Endothelial cell (in vitro differentiated cells): ENCODE measurements around the gene MCEMP1. TPM values are rescaled to one million over a fixed set of nuclear protein-coding genes. Genes with fewer than 3 reads are reported as not detected.

Source experiments
- DNase-seq: peaks from one replicate; pipeline ENCODE4 v3.0.0; 2021; ENCODE audit warnings: low spot score
- H3K27ac Mint-ChIP-seq: one replicate; pipeline ENCODE4 v1.8.0; 2021; ENCODE audit warnings: mixed read lengths, inconsistent platforms; ENCODE audit not compliant: unreplicated experiment
- H3K27me3 Mint-ChIP-seq: one replicate; pipeline ENCODE4 v1.8.0; 2021; ENCODE audit warnings: mild to moderate bottlenecking, moderate library complexity, mixed read lengths, inconsistent platforms; ENCODE audit not compliant: unreplicated experiment
- H3K36me3 Mint-ChIP-seq: one replicate; pipeline ENCODE4 v1.8.0; 2021; ENCODE audit warnings: mild to moderate bottlenecking, low read depth, mixed read lengths, inconsistent platforms; ENCODE audit not compliant: unreplicated experiment
- H3K4me1 Mint-ChIP-seq: one replicate; pipeline ENCODE4 v1.8.0; 2021; ENCODE audit warnings: mild to moderate bottlenecking, mixed read lengths, inconsistent platforms; ENCODE audit not compliant: unreplicated experiment
- H3K4me3 Mint-ChIP-seq: one replicate; pipeline ENCODE4 v1.8.0; 2021; ENCODE audit warnings: mild to moderate bottlenecking, mixed read lengths, inconsistent platforms; ENCODE audit not compliant: unreplicated experiment
- H3K9me3 Mint-ChIP-seq: one replicate; pipeline ENCODE4 v1.8.0; 2021; ENCODE audit warnings: mixed read lengths, inconsistent platforms; ENCODE audit not compliant: unreplicated experiment
- total RNA-seq: library from RNA; stranded (reverse); fragmentation: NEBNext Ultra II Directional; extraction: Animal tissue kit (Norgen Biotek cat#: 25700); gene quantifications from one replicate; pipeline ENCODE4 v1.2.1, GENCODE V29; 2021; ENCODE audit not compliant: unreplicated experiment
- TF ChIP-seq, protein P1 (sequence below): fragments of 200-600 bp; sonication (generic); IDR thresholded peaks from one replicate; pipeline ENCODE4 v1.5.0; 2021; ENCODE audit warnings: antibody characterized with exemption; ENCODE audit not compliant: unreplicated experiment

MCEMP1 gene
- total RNA-seq, 1 donor from 2014 or later, result not detected

GRCh38 chr19:7701654-7702457 is 25.0 kb downstream of the MCEMP1 start, which contains the start of gene FCER2:
Gene FCER2 (minus strand): TSS chr19:7702131. CDS start chr19:7699760, 2,371 bp downstream.
- Mint-ChIP-seq H3K4me1 (no peaks in the 10 kb centered on the region), H3K36me3 (no peaks in the 10 kb centered on the region), H3K4me3 (no peak within 1 kb of the TSS), H3K27me3 (peaks cover 16% of the 10 kb centered on the region), H3K27ac (no peak within 1 kb of the TSS), H3K9me3 (no peaks in the 10 kb centered on the region)
- TF ChIP-seq, protein P1, sequence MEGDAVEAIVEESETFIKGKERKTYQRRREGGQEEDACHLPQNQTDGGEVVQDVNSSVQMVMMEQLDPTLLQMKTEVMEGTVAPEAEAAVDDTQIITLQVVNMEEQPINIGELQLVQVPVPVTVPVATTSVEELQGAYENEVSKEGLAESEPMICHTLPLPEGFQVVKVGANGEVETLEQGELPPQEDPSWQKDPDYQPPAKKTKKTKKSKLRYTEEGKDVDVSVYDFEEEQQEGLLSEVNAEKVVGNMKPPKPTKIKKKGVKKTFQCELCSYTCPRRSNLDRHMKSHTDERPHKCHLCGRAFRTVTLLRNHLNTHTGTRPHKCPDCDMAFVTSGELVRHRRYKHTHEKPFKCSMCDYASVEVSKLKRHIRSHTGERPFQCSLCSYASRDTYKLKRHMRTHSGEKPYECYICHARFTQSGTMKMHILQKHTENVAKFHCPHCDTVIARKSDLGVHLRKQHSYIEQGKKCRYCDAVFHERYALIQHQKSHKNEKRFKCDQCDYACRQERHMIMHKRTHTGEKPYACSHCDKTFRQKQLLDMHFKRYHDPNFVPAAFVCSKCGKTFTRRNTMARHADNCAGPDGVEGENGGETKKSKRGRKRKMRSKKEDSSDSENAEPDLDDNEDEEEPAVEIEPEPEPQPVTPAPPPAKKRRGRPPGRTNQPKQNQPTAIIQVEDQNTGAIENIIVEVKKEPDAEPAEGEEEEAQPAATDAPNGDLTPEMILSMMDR, result no peak
- DNase-seq, result no peak

DNA sequence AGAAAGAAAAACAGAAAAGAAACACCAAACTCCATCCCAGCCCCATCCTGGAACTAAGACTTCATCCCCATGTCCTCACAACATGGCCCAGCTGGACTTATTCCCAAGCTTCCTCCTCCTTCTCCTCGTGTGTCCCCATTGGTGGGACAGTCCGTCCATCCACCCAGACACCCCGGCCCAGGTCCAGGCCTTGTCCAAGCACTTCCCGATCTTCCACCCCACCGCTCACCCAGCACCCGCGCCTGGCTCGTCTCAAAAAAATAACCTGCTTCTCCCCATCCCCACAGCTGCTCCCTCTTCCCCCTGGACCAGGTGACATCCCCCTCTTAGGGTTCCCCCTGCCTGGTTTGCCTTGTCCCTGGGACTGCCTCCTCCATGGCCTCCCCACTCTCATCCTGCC is 26.4 kb downstream of the MCEMP1 start:
- Mint-ChIP-seq H3K27me3 (peaks cover 16% of the 10 kb centered on the region), H3K4me1 (no peaks in the 10 kb centered on the region), H3K9me3 (no peaks in the 10 kb centered on the region), H3K36me3 (no peaks in the 10 kb centered on the region), H3K27ac (no peak overlapping the region), H3K4me3 (no peak overlapping the region)
- DNase-seq, result no peak
- TF ChIP-seq, protein P1, result no peak

GRCh38 chr19:7704280-7705060 is 27.6 kb downstream of the MCEMP1 start:
- no peaks in the 10 kb centered on the region for H3K9me3 Mint-ChIP-seq
- TF ChIP-seq, protein P1, result no peak
- H3K27me3 Mint-ChIP-seq, result peaks cover 13% of the 10 kb centered on the region
- no peak overlapping the region for H3K27ac Mint-ChIP-seq
- no peaks in the 10 kb centered on the region for H3K36me3 Mint-ChIP-seq
- H3K4me3 Mint-ChIP-seq, result no peak overlapping the region
- no peak for DNase-seq
- H3K4me1 Mint-ChIP-seq, result no peaks in the 10 kb centered on the region

DNA sequence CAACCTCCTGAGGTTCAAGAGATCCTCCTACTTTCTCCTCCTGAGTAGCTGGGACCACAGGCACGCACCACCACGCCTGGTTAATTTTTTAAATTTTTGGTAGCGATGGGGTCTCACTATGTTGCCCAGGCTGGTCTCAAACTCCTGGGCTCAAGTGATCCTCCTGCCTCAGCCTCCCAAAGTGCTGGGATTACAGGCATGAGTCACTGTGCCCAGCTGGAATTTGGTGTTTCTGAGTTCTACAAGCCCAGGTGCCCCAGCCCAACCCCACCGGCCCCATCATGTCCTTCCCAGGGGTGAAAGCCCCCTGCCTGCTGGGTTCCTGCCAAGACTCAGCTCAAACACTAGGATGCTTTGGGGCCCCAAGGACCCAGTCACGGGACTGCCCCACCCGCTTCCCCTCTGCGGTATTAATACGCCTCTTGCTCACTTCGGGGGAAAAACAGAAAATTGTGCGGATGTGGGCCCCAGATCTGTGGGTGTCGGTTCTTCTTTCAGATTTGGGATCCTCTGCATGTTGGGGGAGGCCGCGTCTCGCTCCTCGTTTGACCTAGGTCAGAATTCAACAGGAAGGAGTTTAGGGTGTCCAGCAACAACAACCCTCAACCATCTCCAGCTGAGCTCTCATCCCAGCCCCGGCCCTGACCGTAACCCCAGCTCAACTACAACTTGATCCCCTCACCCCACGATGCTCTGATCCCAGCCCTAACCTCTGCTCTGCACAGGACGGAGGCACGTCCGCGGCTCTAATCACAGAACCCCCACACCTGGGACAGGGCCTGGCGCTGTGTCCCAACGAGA is 28.7 kb downstream of the MCEMP1 start:
- H3K9me3 Mint-ChIP-seq, result no peaks in the 10 kb centered on the region
- H3K27ac Mint-ChIP-seq, result no peak overlapping the region
- TF ChIP-seq, protein P1, result no peak
- no peaks in the 10 kb centered on the region for H3K36me3 Mint-ChIP-seq
- no peak overlapping the region for H3K4me3 Mint-ChIP-seq
- peaks cover 11% of the 10 kb centered on the region for H3K27me3 Mint-ChIP-seq
- no peaks in the 10 kb centered on the region for H3K4me1 Mint-ChIP-seq
- no peak for DNase-seq
